Activated CD8-positive, alpha-beta memory T cell treated with anti-CD3 and anti-CD28 coated beads for 48 hours (primary cell): ENCODE data around the gene DENND2A.
"Not testable (repeated sequence)": the region's sequence is repeated elsewhere in the genome, so short reads cannot be mapped to it uniquely, and the experiment has no call there.

Experiments used
- DNase-seq, 3 experiments: peaks; one replicate each; pipeline ENCODE4 v3.0.0-alpha.2; 2020; ENCODE audit warnings: low read depth in 2 of 3, low spot score in 2 of 3

DENND2A gene

GRCh38 chr7:140673063-140673773 lies 32.6 kb upstream of the DENND2A start:
- peak in 2 of 3 experiments; percentile 19 to 51 for DNase-seq

- peak in 2 of 3 experiments; percentile 30 to 35 for DNase-seq
Observed at GRCh38 chr7:140672382-140673062, 31.9 kb upstream of the DENND2A start, which contains the start of gene ADCK2. Gene ADCK2 (plus strand): TSS chr7:140672945. CDS start chr7:140673331, 386 bp downstream.

- DNase-seq, result no peak
Observed at GRCh38 chr7:140671966-140672365, 31.4 kb upstream of the DENND2A start.

DNA sequence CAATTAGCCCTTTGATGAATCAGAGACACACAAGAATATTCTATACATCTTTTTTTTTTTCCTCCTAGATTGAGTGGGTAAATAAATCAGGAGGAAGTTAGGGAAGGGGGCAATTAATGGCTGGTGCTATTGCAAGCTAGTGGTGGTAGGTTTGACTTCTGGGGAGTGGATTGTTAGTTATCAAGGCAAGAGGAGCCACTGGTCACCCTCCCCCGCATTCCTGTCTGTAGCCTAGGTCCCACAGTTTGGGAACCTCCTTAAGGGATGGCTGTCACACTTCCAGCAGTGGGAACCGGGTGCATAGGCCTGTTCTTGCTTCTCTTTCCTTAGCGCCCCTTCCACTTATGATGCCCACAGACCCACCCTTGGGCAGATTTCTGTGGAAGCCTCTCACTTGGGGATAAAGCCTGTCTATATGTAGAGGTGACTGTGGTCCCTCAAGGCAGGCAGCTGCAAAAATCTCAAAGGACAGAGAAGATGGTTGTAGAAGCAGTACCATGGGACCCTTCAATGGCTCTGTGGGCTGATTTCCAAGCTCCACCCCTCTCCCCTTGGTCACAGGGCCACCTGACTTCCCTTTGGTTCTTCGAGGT lies 29.8 kb upstream of the DENND2A start:
- DNase-seq, result no peak

GRCh38 chr7:140669862-140670261 lies 29.2 kb upstream of the DENND2A start:
- DNase-seq, result not testable (repeated sequence)

- no peak for DNase-seq
Observed at GRCh38 chr7:140669352-140669751, 28.7 kb upstream of the DENND2A start.

- no peak for DNase-seq
Observed at GRCh38 chr7:140668641-140669040, 28.0 kb upstream of the DENND2A start.

- DNase-seq, result no peak
Observed at GRCh38 chr7:140667476-140667875, 26.9 kb upstream of the DENND2A start.

- not testable (repeated sequence) for DNase-seq
Observed at GRCh38 chr7:140662938-140663337, 22.3 kb upstream of the DENND2A start.

DNA sequence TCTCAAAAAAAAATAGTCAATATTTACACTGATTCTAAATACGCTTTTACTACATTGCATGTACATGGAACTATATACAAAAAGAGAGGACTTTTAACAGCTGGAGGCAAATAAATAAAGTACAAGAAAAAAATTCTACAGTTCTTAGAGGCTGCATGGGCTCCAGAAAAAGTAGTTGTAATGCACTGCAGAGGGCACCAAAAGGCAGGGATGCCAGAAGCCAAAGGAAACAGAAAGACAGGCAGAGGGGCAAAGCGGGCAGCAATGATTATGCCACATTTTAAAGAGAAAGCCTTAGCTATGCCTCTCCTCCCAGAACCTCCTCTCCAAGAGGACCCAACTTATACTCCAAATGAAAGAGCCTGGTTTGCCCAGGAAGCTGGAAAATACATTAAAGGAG lies 20.5 kb upstream of the DENND2A start:
- DNase-seq, result no peak

- no peak for DNase-seq
Observed at GRCh38 chr7:140659856-140660255, 19.2 kb upstream of the DENND2A start.

- no peak for DNase-seq
Observed at GRCh38 chr7:140657891-140658290, 17.3 kb upstream of the DENND2A start.

DNA sequence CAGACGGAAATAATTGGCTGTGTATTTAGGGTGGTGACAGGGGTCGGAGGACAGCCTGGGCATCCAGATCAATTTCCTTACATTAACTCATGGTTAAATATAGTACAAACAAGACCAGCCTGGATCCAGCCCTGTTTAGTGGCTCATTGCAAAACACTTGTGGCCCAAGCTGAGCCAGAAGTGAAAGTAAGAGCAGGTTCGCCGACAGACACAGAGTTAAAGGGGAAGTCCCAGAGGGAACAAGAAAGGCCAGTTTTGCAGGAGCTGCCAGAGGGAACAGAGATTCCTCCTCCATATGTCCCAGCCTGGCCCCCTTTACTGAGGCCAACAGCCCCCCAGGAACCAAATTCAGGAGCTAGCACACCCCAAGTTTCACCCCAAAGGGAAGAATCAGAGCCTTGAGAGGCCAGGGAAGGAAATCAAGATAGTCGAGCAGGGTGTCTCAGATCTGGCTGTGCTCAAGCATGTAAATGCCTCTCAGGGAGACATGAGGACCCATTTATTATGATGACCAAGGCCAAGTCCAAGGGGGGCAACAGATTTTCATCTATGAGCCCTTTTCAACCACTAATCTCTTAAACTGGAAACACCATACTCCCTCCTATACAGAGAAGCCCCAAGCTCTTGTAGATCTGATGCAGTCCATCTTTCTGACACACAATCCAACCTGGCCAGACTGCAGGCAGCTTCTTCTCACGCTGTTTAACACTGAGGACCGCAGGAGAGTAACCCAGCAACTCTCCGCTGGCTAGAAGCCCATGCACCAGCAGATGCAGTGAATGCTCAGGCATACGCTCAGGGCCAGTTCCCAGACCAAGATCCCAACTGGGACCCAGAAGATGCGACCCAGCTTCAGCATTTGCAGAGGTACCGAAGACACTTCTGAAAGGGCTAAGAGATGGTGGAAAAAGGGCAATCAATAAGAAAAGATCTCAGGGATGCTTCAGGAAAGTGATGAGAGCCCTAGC lies 16.2 kb upstream of the DENND2A start:
- no peak for DNase-seq

DNA sequence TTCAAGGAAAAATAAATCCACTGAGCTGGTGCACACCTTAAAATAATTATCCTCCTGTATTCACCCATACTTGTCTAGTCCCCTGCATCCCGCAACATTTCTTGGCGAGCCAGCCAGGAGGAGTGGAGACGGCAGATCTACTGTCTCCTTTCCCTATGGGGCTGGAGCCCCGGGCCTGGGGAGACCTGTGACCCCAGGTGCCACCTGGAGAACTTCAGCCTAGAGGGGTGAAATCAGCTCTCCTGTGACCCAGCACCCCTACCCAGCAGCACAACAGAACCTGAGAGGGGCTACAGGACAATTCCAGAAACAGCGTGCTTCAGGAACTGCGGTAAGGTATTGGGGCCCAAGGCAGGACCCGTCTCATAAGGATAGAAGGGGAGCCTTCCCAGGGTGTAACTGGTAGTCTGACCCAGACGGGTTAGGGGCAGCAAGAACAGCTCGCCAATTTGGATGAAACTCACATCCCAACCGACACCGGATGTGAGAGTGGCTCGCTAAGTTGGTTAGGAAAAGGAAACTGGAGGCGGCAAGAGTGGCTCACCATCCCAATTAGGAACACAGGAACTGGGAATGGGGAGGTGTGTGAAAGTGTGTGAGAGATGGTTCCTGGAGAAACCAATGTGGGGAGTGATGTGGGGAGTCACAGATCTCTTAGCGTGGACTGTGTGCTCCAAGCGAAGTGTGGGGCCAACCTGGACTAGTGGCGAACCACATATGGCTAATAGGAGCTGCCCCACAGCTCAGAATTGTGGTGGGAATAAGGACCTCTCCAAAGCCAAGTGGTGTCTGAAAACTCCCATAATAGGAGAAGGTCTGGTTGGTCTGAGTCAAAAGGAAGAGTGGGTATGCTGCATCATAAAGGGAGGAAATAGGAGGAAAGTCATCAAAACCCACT lies 15.1 kb upstream of the DENND2A start:
- DNase-seq, result no peak

DNA sequence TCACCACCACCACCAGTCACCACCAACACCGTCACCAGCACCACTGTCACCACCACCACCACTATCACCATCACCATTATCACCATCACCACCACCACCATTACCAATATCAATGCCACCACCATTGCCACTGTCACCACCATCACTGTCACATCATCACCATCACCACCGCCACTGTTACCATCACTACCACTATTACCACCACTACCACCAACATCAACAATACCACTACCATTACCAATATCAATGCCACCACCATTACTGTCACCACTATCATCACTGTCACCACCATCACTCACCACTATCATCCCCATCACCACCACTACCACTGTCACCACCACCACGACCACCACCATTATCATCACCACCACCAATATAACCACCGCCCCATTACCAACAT lies 14.0 kb upstream of the DENND2A start:
- DNase-seq, result no peak

DNA sequence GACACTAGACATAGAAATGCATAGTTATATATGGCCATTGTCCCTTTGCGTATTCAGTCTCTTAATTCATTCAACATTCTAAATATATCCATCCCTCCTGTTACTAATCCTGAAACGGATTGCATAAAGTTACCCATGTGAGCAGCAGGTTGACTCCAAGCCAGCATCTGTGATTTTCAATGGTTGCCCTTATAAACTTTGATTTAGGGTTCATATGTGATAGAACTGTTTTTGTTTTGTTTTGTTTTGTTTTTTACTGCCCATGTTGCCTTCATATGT lies 13.4 kb upstream of the DENND2A start:
- DNase-seq, result no peak

DNA sequence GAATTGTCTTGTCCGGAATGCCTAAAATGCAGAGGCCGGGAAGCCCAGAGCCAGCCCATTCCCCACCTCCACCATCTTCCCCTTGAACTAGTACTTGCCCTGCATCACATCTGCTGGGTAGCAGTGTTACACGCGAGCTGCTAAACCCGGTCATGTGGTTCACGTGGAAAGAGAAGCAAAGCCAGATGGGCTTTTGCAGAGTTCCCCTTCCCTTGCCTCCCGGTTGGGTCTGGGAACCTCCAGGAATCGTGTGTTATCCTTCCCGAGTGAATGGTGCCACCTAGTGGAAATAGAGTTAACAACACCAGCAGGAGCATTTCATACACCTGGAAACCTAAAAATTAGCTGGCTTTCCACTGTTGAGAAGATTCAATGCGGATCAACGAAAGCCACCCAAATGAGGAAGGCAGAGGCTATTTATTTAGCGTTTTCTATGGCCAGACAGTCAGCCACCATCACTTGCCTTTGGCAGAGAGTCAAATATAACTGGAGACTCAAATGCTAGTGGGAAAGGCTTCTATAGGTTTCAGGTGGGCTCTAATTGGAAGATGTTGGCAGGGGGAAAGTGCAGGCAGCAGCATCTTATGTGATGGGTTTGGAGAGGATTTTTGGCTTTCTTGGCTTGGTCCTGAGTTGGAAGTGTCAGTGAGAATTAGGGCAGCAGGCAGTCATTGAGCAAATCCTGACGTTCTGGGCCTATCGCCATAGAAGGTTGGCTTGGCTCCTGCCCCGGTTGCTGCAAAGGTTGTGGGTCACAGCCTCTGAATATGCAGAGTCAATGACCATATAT lies 12.9 kb upstream of the DENND2A start:
- no peak for DNase-seq

- no peak for DNase-seq
Observed at GRCh38 chr7:140650367-140650766, 9.8 kb upstream of the DENND2A start.

- DNase-seq, result no peak
Observed at GRCh38 chr7:140649556-140650205, 9.1 kb upstream of the DENND2A start.
